Measurements from ENCODE around the gene COASY. TPM values are rescaled to one million over a fixed set of nuclear protein-coding genes. Genes with fewer than 3 reads are reported as not detected.

COASY gene
- polyA plus RNA-seq, 1 donor, result 28.6 TPM

DNA sequence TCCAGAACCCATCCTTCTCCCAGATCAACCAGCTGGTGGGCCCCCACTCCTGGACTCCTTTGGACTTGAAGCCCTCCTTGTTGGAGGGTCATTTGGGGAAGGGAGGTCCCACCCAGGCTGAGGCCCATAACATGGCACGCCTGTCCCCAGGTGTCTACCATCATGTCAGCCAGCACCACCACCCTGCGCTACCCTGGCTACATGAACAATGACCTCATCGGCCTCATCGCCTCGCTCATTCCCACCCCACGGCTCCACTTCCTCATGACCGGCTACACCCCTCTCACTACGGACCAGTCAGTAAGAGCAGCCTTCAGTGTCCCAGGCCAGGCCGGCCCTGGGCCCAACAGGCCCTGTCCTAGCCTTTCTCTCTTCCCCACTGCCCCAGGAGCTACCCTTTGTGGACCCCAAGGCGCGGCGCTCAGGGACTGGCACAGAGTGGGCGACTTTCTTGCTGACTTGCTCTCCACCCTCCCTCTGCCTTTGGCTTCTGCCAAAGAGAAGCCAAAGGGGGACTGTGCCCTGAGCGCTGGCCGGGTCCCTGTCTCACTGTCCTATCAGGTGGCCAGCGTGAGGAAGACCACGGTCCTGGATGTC is 51.8 kb downstream of the COASY start:
- no peak for DNase-seq

Other genes with a start within 250 kb of the COASY start
- gene STAT3, start 173.7 kb upstream of the COASY start, polyA plus RNA-seq (ENCODE audit: insufficient read length), result 70.4 TPM
- gene CAVIN1, start 138.9 kb upstream of the COASY start, polyA plus RNA-seq (ENCODE audit: insufficient read length), result 301 TPM
- gene ATP6V0A1, start 103.3 kb upstream of the COASY start, polyA plus RNA-seq (ENCODE audit: insufficient read length), result 31.0 TPM
- gene NAGLU, start 25.9 kb upstream of the COASY start, polyA plus RNA-seq (ENCODE audit: insufficient read length), result 22.7 TPM
- 3.3 TPM for gene HSD17B1, start 9.2 kb upstream of the COASY start, polyA plus RNA-seq (ENCODE audit: insufficient read length)
- gene MLX, start 5.0 kb downstream of the COASY start, polyA plus RNA-seq (ENCODE audit: insufficient read length), result 35.2 TPM
- gene PSMC3IP, start 15.6 kb downstream of the COASY start, polyA plus RNA-seq (ENCODE audit: insufficient read length), result 10.2 TPM
- 39.5 TPM for gene RETREG3, start 47.2 kb downstream of the COASY start, polyA plus RNA-seq (ENCODE audit: insufficient read length)
- 33.6 TPM for gene TUBG1, start 47.5 kb downstream of the COASY start, polyA plus RNA-seq (ENCODE audit: insufficient read length)
- 14.7 TPM for gene TUBG2, start 97.1 kb downstream of the COASY start, polyA plus RNA-seq (ENCODE audit: insufficient read length)
- 62.6 TPM for gene PLEKHH3, start 114.8 kb downstream of the COASY start, polyA plus RNA-seq (ENCODE audit: insufficient read length)
- gene CCR10, start 119.7 kb downstream of the COASY start, polyA plus RNA-seq (ENCODE audit: insufficient read length), result 3.2 TPM
- gene CNTNAP1, start 120.4 kb downstream of the COASY start, polyA plus RNA-seq (ENCODE audit: insufficient read length), result 12.1 TPM
- gene EZH1, start 182.9 kb downstream of the COASY start, polyA plus RNA-seq (ENCODE audit: insufficient read length), result 27.3 TPM
- 69.2 TPM for gene RAMP2, start 199.1 kb downstream of the COASY start, polyA plus RNA-seq (ENCODE audit: insufficient read length)
- gene VPS25, start 211.3 kb downstream of the COASY start, polyA plus RNA-seq (ENCODE audit: insufficient read length), result 30.0 TPM
- gene WNK4, start 218.5 kb downstream of the COASY start, polyA plus RNA-seq (ENCODE audit: insufficient read length), result 0.19 TPM
- 53.5 TPM for gene COA3, start 236.6 kb downstream of the COASY start, polyA plus RNA-seq (ENCODE audit: insufficient read length)
- 0.70 TPM for gene CNTD1, start 236.7 kb downstream of the COASY start, polyA plus RNA-seq (ENCODE audit: insufficient read length)